ENCODE data around the gene DUSP1. TPM values are rescaled to one million over a fixed set of nuclear protein-coding genes. Genes with fewer than 3 reads are reported as not detected.

Gene DUSP1, protein sequence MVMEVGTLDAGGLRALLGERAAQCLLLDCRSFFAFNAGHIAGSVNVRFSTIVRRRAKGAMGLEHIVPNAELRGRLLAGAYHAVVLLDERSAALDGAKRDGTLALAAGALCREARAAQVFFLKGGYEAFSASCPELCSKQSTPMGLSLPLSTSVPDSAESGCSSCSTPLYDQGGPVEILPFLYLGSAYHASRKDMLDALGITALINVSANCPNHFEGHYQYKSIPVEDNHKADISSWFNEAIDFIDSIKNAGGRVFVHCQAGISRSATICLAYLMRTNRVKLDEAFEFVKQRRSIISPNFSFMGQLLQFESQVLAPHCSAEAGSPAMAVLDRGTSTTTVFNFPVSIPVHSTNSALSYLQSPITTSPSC
- total RNA-seq = 1,000 to 10,000 TPM in 3 of 4 donors, 100 to 1,000 TPM in 1; 811 to 2,389 (median 1,820) TPM

DNA sequence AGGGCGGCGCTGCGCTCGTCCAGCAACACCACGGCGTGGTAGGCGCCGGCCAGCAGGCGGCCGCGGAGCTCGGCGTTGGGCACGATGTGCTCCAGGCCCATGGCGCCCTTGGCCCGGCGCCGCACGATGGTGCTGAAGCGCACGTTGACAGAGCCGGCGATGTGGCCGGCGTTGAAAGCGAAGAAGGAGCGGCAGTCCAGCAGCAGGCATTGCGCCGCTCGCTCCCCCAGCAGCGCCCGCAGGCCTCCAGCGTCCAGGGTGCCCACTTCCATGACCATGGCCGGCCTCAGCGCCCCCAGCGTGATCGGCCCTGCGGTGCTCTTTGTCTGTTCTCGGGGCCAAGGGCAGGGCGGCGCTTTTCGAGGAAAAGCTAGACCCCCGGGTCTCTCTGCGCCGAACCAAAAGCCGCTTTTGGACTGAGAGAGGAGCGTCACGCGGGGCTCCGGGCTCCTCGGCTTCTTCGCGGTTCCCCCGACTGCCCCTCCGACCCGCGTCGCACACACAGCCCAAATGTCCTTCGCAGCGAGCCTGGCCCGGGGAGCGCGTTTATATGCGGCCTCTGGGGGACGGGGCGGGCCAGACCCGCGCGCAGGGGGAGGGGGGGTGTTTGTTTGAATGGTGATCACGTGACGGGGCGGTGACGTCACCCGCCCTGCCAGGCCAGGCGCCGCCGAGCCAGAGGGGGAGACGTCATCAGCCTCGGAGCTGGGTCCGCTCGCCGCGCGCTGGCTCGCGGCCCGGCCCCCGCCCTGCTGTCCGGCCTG is at the start of gene DUSP1:
Gene DUSP1 (minus strand): TSS at position 521 of the 764 bp plus-strand sequence. CDS start 243 bp downstream, at position 278.
- intact Hi-C loops (cut with DNase I; ENCODE audit: low total_unique reads) = loop anchor here (5.0 to 10.0 kb wide), 2 partner anchors 54 to 154 kb away; no protein-coding TSS in a partner anchor
- WGBS, 2 donors = 0% methylated on average over 22 to 53 of the region's 89 CpGs

DNA sequence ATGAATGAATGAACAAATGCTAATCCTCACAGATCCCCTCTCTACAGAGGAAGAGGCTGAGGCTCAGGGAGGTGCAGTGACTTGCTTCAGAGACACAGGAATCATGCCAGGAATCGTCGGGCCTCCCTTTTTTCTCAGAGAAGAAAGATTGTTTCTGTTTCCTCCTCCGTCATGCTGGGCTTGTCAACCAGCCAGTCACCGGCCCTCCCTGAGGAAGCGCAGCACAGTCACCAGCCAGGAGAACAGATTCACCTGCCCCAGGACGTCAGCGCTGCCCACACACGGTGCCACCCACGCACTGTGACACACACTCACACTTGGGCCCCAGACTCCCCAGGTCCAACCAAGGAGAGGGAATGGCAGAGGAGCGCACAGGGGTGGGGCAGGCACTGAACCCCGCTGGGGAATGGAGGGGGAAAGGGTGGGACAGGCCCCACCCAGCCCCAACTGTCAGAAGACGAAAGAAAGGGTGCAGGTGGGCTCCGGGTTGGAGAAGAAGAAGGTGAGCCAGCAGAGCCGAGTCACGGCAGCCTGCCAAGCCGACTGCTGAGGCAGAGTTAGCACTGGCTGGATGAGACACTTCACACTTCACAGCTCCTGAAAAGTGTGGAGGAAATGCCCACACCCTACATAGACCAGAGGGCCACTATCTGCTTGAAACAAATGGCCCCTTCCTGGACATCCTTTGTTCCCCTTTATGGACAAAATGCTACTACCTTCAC is 49.2 kb upstream of the DUSP1 start:
- WGBS, 2 donors = 29 to 33% methylated on average over 16 of the region's 16 CpGs
- no peak for DNase-seq (ENCODE audit: low spot score in 2 of 2)
- intact Hi-C loops (cut with DNase I; ENCODE audit: low total_unique reads) = no loop called here
- TF ChIP-seq, protein P1, sequence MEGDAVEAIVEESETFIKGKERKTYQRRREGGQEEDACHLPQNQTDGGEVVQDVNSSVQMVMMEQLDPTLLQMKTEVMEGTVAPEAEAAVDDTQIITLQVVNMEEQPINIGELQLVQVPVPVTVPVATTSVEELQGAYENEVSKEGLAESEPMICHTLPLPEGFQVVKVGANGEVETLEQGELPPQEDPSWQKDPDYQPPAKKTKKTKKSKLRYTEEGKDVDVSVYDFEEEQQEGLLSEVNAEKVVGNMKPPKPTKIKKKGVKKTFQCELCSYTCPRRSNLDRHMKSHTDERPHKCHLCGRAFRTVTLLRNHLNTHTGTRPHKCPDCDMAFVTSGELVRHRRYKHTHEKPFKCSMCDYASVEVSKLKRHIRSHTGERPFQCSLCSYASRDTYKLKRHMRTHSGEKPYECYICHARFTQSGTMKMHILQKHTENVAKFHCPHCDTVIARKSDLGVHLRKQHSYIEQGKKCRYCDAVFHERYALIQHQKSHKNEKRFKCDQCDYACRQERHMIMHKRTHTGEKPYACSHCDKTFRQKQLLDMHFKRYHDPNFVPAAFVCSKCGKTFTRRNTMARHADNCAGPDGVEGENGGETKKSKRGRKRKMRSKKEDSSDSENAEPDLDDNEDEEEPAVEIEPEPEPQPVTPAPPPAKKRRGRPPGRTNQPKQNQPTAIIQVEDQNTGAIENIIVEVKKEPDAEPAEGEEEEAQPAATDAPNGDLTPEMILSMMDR (IDR thresholded peaks at IDR 0.05) = no peak
- no peak for TF ChIP-seq POLR2A (IDR thresholded peaks at IDR 0.05)
- no peak overlapping the region for H3K4me3 ChIP-seq (ENCODE audit: low read depth, poor library complexity, severe bottlenecking)

More for the DNA sequence above, at the start of gene DUSP1:
- TF ChIP-seq POLR2A (IDR thresholded peaks at IDR 0.05) = peak in 1 of 2 donors; percentile 100
- TF ChIP-seq, protein P1 (IDR thresholded peaks at IDR 0.05) = peak in 1 of 3 donors; percentile 13
- H3K4me3 ChIP-seq (ENCODE audit: low read depth, poor library complexity, severe bottlenecking) = peak within 1 kb of the TSS; percentile 75
- DNase-seq (ENCODE audit: low spot score in 2 of 2) = peak; percentile 99 to 100

DNA sequence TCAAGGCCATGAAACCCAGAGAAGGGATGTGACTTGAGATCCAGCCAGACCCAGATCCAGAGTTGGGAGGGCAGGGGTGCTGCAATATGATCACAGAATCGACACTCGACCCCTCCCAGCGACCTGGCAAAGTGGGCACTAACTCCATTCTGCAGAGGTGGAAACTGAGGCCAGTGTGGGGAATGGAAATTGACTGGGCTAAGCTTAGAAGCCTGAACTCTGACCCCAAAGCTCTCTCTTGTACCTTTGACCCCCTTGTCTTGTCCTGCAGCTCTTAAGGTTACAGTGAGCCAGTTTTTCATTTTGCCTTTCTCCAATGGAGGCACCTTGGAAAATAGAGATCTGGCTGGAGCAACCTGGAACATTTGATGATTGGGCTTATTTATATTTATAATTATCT is 48.6 kb upstream of the DUSP1 start:
- TF ChIP-seq, protein P1 (IDR thresholded peaks at IDR 0.05) = no peak
- TF ChIP-seq POLR2A (IDR thresholded peaks at IDR 0.05) = no peak
- no peak overlapping the region for H3K4me3 ChIP-seq (ENCODE audit: low read depth, poor library complexity, severe bottlenecking)
- intact Hi-C loops (cut with DNase I; ENCODE audit: low total_unique reads) = no loop called here
- no peak for DNase-seq (ENCODE audit: low spot score in 2 of 2)
- whole genome bisulfite sequencing, 2 donors = 83 to 92% methylated on average over 3 of the region's 3 CpGs

DNA sequence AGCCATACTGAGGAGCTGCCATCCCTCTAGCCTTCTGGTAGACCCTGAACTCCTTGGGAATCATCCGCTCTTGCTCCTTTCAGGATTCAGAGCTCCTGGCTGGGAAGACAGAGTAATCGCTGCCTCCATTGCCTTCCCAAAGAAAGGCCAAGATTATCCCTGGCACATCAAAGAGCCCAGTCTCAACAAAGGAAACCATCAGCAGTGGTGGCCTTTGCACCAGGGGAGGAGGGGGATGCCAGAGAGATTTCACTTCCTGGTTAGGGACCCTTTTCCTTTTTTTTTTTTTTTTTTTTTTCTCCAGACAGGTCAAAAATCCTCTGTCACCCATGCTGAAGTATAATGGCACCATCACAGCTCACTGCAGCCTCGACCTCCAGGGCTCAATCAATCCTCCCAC is 47.1 kb upstream of the DUSP1 start:
- intact Hi-C loops (cut with DNase I; ENCODE audit: low total_unique reads) = no loop called here
- DNase-seq (ENCODE audit: low spot score in 2 of 2) = no peak
- H3K4me3 ChIP-seq (ENCODE audit: low read depth, poor library complexity, severe bottlenecking) = no peak overlapping the region
- TF ChIP-seq, protein P1 (IDR thresholded peaks at IDR 0.05) = no peak
- no peak for TF ChIP-seq POLR2A (IDR thresholded peaks at IDR 0.05)
- WGBS, 2 donors = 96 to 97% methylated on average over 3 of the region's 3 CpGs

DNA sequence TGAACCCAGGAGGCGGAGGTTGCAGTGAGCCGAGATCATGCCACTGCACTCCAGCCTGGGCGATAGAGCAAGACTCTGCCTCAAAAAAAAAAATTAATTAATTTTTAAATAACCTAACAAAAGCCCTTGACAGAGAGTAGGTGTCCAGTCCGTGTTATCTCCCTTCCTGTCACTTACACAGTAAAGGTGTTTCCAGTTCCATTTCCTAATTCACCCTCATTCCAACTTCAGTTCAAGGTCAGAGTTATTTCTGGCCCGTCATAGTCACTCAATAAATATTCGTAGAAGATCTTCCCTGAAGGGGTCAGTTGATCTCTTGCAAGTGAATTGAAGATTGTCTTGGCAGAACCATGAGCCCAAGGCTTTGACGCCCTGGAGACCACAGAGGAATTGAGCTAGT is 46.7 kb upstream of the DUSP1 start:
- intact Hi-C loops (cut with DNase I; ENCODE audit: low total_unique reads) = no loop called here
- DNase-seq (ENCODE audit: low spot score in 2 of 2) = no peak
- WGBS, 2 donors = 85 to 89% methylated on average over 7 of the region's 7 CpGs
- H3K4me3 ChIP-seq (ENCODE audit: low read depth, poor library complexity, severe bottlenecking) = no peak overlapping the region
- TF ChIP-seq, protein P1 (IDR thresholded peaks at IDR 0.05) = no peak
- TF ChIP-seq POLR2A (IDR thresholded peaks at IDR 0.05) = no peak
